Neural cell (in vitro differentiated cells): ENCODE results near the gene RUNX1.

Experiments used
- EP300 ChIP-seq: fragments of 450-650 bp; conservative IDR thresholded peaks from 2 replicates; pipeline ENCODE4 v1.6.1; 2014; ENCODE audit warnings: antibody characterized with exemption, mild to moderate bottlenecking, moderate library complexity; ENCODE audit not compliant: poor library complexity, severe bottlenecking
- EZH2 ChIP-seq: fragments of 200-600, 300-800 bp; shearing (Covaris generic), sonication (generic); IDR thresholded peaks from 2 replicates; pipeline ENCODE4 v1.6.1; 2014; ENCODE audit warnings: antibody characterized with exemption, low read length, borderline replicate concordance, mild to moderate bottlenecking; ENCODE audit not compliant: insufficient read depth, poor library complexity, severe bottlenecking
- MXI1 ChIP-seq: fragments of 450-650 bp; conservative IDR thresholded peaks from 2 replicates; pipeline ENCODE4 v1.6.1; 2014; ENCODE audit warnings: antibody characterized with exemption, mild to moderate bottlenecking; ENCODE audit not compliant: poor library complexity, severe bottlenecking
- POLR2AphosphoS5 ChIP-seq: IDR thresholded peaks from 2 replicates; pipeline ENCODE4 v1.6.1; 2012
- RAD21 ChIP-seq: fragments of 450-650 bp; conservative IDR thresholded peaks from 2 replicates; pipeline ENCODE4 v1.6.1; 2014; ENCODE audit warnings: antibody characterized with exemption, mild to moderate bottlenecking, moderate library complexity
- SMC3 ChIP-seq: fragments of 450-650 bp; conservative IDR thresholded peaks from 2 replicates; pipeline ENCODE4 v1.6.1; 2014; ENCODE audit warnings: antibody characterized with exemption, mild to moderate bottlenecking, moderate library complexity; ENCODE audit not compliant: poor library complexity
- TAF1 ChIP-seq: IDR thresholded peaks from 2 replicates; pipeline ENCODE4 v1.6.1; 2012; ENCODE audit warnings: low read depth
- TF ChIP-seq, protein P1 (sequence below): IDR thresholded peaks from 2 replicates; pipeline ENCODE4 v1.6.1; 2012; ENCODE audit warnings: borderline replicate concordance
- TF ChIP-seq, protein P2 (sequence below): fragments of 450-650 bp; IDR thresholded peaks from 2 replicates; pipeline ENCODE4 v1.5.1; 2014; ENCODE audit warnings: antibody characterized with exemption, mild to moderate bottlenecking, moderate library complexity; ENCODE audit not compliant: poor library complexity, severe bottlenecking

DNA sequence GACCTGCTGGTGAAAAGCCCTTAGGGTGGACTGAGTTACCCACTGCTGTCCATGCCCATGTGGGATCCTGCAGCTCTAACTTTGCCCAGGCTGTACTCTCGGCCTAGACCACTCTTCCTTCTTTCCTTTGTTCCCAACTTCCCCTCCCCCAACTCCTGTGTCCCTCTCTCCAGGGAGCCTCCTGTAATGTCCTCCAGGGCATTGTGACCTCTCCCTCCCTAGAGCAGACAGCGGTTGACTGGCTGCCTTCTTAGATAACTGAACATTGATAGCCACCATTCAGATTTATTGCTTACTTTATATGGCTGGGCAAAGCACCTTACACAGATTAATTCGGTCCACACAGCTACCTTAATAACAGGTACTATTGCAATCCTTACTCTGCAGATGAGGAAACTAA, 5.0 kb downstream of the RUNX1 start:
- TF ChIP-seq EZH2, result no peak
- TF ChIP-seq, protein P1, sequence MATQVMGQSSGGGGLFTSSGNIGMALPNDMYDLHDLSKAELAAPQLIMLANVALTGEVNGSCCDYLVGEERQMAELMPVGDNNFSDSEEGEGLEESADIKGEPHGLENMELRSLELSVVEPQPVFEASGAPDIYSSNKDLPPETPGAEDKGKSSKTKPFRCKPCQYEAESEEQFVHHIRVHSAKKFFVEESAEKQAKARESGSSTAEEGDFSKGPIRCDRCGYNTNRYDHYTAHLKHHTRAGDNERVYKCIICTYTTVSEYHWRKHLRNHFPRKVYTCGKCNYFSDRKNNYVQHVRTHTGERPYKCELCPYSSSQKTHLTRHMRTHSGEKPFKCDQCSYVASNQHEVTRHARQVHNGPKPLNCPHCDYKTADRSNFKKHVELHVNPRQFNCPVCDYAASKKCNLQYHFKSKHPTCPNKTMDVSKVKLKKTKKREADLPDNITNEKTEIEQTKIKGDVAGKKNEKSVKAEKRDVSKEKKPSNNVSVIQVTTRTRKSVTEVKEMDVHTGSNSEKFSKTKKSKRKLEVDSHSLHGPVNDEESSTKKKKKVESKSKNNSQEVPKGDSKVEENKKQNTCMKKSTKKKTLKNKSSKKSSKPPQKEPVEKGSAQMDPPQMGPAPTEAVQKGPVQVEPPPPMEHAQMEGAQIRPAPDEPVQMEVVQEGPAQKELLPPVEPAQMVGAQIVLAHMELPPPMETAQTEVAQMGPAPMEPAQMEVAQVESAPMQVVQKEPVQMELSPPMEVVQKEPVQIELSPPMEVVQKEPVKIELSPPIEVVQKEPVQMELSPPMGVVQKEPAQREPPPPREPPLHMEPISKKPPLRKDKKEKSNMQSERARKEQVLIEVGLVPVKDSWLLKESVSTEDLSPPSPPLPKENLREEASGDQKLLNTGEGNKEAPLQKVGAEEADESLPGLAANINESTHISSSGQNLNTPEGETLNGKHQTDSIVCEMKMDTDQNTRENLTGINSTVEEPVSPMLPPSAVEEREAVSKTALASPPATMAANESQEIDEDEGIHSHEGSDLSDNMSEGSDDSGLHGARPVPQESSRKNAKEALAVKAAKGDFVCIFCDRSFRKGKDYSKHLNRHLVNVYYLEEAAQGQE, result no peak
- TF ChIP-seq, protein P2, sequence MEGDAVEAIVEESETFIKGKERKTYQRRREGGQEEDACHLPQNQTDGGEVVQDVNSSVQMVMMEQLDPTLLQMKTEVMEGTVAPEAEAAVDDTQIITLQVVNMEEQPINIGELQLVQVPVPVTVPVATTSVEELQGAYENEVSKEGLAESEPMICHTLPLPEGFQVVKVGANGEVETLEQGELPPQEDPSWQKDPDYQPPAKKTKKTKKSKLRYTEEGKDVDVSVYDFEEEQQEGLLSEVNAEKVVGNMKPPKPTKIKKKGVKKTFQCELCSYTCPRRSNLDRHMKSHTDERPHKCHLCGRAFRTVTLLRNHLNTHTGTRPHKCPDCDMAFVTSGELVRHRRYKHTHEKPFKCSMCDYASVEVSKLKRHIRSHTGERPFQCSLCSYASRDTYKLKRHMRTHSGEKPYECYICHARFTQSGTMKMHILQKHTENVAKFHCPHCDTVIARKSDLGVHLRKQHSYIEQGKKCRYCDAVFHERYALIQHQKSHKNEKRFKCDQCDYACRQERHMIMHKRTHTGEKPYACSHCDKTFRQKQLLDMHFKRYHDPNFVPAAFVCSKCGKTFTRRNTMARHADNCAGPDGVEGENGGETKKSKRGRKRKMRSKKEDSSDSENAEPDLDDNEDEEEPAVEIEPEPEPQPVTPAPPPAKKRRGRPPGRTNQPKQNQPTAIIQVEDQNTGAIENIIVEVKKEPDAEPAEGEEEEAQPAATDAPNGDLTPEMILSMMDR, result no peak
- TF ChIP-seq TAF1, result no peak
- no peak for TF ChIP-seq POLR2AphosphoS5
- TF ChIP-seq EP300, result no peak
- no peak for TF ChIP-seq MXI1
- no peak for TF ChIP-seq RAD21
- TF ChIP-seq SMC3, result no peak
